ENCODE data around the gene FOXP1. TPM values are rescaled to one million over a fixed set of nuclear protein-coding genes. Genes with fewer than 3 reads are reported as not detected.
A peak's percentile ranks its signal among the peaks of the same experiment; 100 is the strongest.

FOXP1 gene
- total and polyA plus RNA-seq, 2 of the 13 experiments (the other 11 are each of a cell fraction or from before 2014, with no cell fraction given) = 40.4 to 59.0 TPM

DNA sequence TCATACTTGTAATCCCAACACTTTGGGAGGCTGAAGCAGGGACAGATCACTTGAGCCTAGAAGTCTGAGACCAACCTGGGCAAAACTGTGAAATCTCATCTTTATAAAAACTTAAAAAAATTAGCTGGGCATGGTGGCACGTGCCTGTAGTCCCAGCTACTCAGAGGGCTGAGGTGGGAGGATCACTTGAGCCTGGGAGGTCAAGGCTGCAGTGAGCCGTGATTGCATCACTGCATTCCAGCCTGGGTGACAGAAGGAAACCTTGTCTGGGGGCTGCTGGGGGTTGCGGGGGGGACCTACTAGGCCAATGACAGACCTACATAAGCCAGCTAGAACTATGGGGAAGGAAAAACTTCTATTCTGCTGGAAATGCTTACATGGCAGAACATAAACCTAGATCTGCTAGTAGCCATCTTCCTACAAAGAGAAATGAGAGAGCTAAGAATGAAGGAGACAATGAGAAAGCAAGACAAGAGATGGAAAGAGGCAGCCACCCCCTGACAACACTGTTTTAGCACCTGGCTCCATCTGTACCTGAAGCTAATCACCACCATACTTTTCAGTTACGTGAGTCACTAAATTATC lies 23.9 kb downstream of the FOXP1 start (continued):
- TF ChIP-seq, protein P1, sequence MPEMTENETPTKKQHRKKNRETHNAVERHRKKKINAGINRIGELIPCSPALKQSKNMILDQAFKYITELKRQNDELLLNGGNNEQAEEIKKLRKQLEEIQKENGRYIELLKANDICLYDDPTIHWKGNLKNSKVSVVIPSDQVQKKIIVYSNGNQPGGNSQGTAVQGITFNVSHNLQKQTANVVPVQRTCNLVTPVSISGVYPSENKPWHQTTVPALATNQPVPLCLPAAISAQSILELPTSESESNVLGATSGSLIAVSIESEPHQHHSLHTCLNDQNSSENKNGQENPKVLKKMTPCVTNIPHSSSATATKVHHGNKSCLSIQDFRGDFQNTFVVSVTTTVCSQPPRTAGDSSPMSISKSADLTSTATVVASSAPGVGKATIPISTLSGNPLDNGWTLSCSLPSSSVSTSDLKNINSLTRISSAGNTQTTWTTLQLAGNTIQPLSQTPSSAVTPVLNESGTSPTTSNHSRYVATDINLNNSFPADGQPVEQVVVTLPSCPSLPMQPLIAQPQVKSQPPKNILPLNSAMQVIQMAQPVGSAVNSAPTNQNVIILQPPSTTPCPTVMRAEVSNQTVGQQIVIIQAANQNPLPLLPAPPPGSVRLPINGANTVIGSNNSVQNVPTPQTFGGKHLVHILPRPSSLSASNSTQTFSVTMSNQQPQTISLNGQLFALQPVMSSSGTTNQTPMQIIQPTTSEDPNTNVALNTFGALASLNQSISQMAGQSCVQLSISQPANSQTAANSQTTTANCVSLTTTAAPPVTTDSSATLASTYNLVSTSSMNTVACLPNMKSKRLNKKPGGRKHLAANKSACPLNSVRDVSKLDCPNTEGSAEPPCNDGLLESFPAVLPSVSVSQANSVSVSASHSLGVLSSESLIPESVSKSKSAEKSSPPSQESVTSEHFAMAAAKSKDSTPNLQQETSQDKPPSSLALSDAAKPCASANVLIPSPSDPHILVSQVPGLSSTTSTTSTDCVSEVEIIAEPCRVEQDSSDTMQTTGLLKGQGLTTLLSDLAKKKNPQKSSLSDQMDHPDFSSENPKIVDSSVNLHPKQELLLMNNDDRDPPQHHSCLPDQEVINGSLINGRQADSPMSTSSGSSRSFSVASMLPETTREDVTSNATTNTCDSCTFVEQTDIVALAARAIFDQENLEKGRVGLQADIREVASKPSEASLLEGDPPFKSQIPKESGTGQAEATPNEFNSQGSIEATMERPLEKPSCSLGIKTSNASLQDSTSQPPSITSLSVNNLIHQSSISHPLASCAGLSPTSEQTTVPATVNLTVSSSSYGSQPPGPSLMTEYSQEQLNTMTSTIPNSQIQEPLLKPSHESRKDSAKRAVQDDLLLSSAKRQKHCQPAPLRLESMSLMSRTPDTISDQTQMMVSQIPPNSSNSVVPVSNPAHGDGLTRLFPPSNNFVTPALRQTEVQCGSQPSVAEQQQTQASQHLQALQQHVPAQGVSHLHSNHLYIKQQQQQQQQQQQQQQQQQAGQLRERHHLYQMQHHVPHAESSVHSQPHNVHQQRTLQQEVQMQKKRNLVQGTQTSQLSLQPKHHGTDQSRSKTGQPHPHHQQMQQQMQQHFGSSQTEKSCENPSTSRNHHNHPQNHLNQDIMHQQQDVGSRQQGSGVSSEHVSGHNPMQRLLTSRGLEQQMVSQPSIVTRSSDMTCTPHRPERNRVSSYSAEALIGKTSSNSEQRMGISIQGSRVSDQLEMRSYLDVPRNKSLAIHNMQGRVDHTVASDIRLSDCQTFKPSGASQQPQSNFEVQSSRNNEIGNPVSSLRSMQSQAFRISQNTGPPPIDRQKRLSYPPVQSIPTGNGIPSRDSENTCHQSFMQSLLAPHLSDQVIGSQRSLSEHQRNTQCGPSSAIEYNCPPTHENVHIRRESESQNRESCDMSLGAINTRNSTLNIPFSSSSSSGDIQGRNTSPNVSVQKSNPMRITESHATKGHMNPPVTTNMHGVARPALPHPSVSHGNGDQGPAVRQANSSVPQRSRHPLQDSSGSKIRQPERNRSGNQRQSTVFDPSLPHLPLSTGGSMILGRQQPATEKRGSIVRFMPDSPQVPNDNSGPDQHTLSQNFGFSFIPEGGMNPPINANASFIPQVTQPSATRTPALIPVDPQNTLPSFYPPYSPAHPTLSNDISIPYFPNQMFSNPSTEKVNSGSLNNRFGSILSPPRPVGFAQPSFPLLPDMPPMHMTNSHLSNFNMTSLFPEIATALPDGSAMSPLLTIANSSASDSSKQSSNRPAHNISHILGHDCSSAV (CRISPR knock-in tag; IDR thresholded peaks at IDR 0.05; ENCODE audit: borderline replicate concordance) = no peak
- TF ChIP-seq SMYD3 (CRISPR knock-in tag; IDR thresholded peaks at IDR 0.05) (no peak), BORCS8-MEF2B (CRISPR knock-in tag; IDR thresholded peaks at IDR 0.05) (no peak), GATAD1 (CRISPR knock-in tag; IDR thresholded peaks at IDR 0.05) (no peak), PHB2 (IDR thresholded peaks at IDR 0.05; ENCODE audit: partially characterized antibody) (no peak), EP300 (IDR thresholded peaks at IDR 0.05; ENCODE audit: low read depth in 2 of 2, low read length in 2 of 2) (0 out of 4 replicates have a peak, but pooled peaks of 1 of the 2 experiments have one; percentile 20), EP300 (CRISPR knock-in tag; IDR thresholded peaks at IDR 0.05; ENCODE audit: borderline replicate concordance) (no peak; the same call in 1 of the 2 replicates), SOX13 (IDR thresholded peaks at IDR 0.05) (0 out of 2 replicates have a peak, but pooled peaks have one; percentile 27), SOX13 (CRISPR knock-in tag; conservative IDR thresholded peaks at IDR 0.05 in 1 of 2, IDR thresholded peaks at IDR 0.05 in 1 of 2) (peak in 1 of 2 experiments; percentile 68; a peak in 1 of 4 replicates), ASH2L (IDR thresholded peaks at IDR 0.05; ENCODE audit: insufficient read length, low read depth, low read length) (no peak), ZNF792 (CRISPR knock-in tag; IDR thresholded peaks at IDR 0.05) (no peak), ZNF790 (CRISPR knock-in tag; IDR thresholded peaks at IDR 0.05; ENCODE audit: borderline replicate concordance) (no peak), ZNF34 (CRISPR knock-in tag; IDR thresholded peaks at IDR 0.05; ENCODE audit: borderline replicate concordance) (no peak)
- TF ChIP-seq, protein P2, sequence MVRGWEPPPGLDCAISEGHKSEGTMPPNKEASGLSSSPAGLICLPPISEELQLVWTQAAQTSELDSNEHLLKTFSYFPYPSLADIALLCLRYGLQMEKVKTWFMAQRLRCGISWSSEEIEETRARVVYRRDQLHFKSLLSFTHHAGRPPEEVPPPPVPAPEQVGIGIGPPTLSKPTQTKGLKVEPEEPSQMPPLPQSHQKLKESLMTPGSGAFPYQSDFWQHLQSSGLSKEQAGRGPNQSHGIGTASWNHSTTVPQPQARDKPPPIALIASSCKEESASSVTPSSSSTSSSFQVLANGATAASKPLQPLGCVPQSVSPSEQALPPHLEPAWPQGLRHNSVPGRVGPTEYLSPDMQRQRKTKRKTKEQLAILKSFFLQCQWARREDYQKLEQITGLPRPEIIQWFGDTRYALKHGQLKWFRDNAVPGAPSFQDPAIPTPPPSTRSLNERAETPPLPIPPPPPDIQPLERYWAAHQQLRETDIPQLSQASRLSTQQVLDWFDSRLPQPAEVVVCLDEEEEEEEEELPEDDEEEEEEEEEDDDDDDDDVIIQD (CRISPR knock-in tag; IDR thresholded peaks at IDR 0.05; ENCODE audit: low read depth) = peak; percentile 53; the same call in 1 of the 2 replicates
- TF ChIP-seq, protein P3, sequence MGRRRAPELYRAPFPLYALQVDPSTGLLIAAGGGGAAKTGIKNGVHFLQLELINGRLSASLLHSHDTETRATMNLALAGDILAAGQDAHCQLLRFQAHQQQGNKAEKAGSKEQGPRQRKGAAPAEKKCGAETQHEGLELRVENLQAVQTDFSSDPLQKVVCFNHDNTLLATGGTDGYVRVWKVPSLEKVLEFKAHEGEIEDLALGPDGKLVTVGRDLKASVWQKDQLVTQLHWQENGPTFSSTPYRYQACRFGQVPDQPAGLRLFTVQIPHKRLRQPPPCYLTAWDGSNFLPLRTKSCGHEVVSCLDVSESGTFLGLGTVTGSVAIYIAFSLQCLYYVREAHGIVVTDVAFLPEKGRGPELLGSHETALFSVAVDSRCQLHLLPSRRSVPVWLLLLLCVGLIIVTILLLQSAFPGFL (CRISPR knock-in tag; IDR thresholded peaks at IDR 0.05) = no peak
- TF ChIP-seq, protein P4, sequence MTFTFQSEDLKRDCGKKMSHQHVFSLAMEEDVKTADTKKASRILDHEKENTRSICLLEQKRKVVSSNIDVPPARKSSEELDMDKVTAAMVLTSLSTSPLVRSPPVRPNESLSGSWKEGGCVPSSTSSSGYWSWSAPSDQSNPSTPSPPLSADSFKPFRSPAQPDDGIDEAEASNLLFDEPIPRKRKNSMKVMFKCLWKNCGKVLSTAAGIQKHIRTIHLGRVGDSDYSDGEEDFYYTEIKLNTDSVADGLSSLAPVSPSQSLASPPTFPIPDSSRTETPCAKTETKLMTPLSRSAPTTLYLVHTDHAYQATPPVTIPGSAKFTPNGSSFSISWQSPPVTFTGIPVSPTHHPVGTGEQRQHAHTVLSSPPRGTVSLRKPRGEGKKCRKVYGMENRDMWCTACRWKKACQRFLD (CRISPR knock-in tag; IDR thresholded peaks at IDR 0.05; ENCODE audit: borderline replicate concordance) = no peak
